H9 (cell line): ENCODE data around the gene MSI2. TPM values are rescaled to one million over a fixed set of nuclear protein-coding genes. Genes with fewer than 3 reads are reported as not detected.

Experiments used
- DNase-seq: peaks from one replicate; pipeline ENCODE4 v3.0.0-alpha.2; 2017
- H2AFZ ChIP-seq: one replicate; pipeline ENCODE4 v1.6.1; 2013; ENCODE audit warnings: mild to moderate bottlenecking, low read length, control low read depth, moderate library complexity
- H2AK5ac ChIP-seq: 2 replicates; pipeline ENCODE4 v1.6.1; 2013; ENCODE audit warnings: low read length, control low read depth, mixed read lengths; ENCODE audit not compliant: insufficient read length
- H2BK120ac ChIP-seq: one replicate; pipeline ENCODE4 v1.6.1; 2013; ENCODE audit warnings: low read depth, mild to moderate bottlenecking, low read length, control low read depth, inconsistent platforms; ENCODE audit not compliant: poor library complexity, severe bottlenecking
- H2BK12ac ChIP-seq: 2 replicates; pipeline ENCODE4 v1.6.1; 2013; ENCODE audit warnings: low read length, control low read depth, mixed read lengths, low read depth; ENCODE audit not compliant: insufficient read length
- H2BK15ac ChIP-seq: 2 replicates; pipeline ENCODE4 v1.6.1; 2013; ENCODE audit warnings: low read depth, low read length, control low read depth
- H2BK20ac ChIP-seq: one replicate; pipeline ENCODE4 v1.6.1; 2013; ENCODE audit warnings: low read depth, mild to moderate bottlenecking, low read length, control low read depth, inconsistent platforms; ENCODE audit not compliant: poor library complexity, severe bottlenecking
- H2BK5ac ChIP-seq: 2 replicates; pipeline ENCODE4 v1.6.1; 2013; ENCODE audit warnings: low read length, control low read depth, mixed read lengths; ENCODE audit not compliant: insufficient read length
- H3K14ac ChIP-seq: 2 replicates; pipeline ENCODE4 v1.6.1; 2013; ENCODE audit warnings: low read length, control low read depth; ENCODE audit not compliant: insufficient read depth
- H3K18ac ChIP-seq: 2 replicates; pipeline ENCODE4 v1.6.1; 2013; ENCODE audit warnings: low read depth, mild to moderate bottlenecking, mixed read lengths, low read length, control low read depth; ENCODE audit not compliant: insufficient read length
- H3K23ac ChIP-seq: 2 replicates; pipeline ENCODE4 v1.6.1; 2013; ENCODE audit warnings: low read length, control low read depth, mixed read lengths, low read depth; ENCODE audit not compliant: insufficient read length
- H3K23me2 ChIP-seq: 2 replicates; pipeline ENCODE4 v1.6.1; 2013; ENCODE audit warnings: low read depth, mild to moderate bottlenecking, mixed read lengths, low read length, control low read depth; ENCODE audit not compliant: insufficient read length, poor library complexity, severe bottlenecking
- H3K27ac ChIP-seq: 2 replicates; pipeline ENCODE4 v1.5.1; 2013; ENCODE audit warnings: low read length, control low read depth, mixed read lengths, low read depth; ENCODE audit not compliant: insufficient read length
- H3K27me3 ChIP-seq: 2 replicates; pipeline ENCODE4 v1.6.1; 2013; ENCODE audit warnings: low read length, control low read depth, inconsistent platforms; ENCODE audit not compliant: insufficient read depth
- H3K4ac ChIP-seq: 2 replicates; pipeline ENCODE4 v1.6.1; 2013; ENCODE audit warnings: low read depth, mild to moderate bottlenecking, control low read depth, inconsistent platforms, low read length, moderate library complexity
- H3K4me1 ChIP-seq: 2 replicates; pipeline ENCODE4 v1.6.1; 2013; ENCODE audit warnings: low read length, control low read depth, inconsistent platforms; ENCODE audit not compliant: insufficient read depth
- H3K4me2 ChIP-seq: 2 replicates; pipeline ENCODE4 v1.6.1; 2013; ENCODE audit warnings: low read length, control low read depth, mixed read lengths; ENCODE audit not compliant: insufficient read length, insufficient read depth
- H3K56ac ChIP-seq: 2 replicates; pipeline ENCODE4 v1.6.1; 2013; ENCODE audit warnings: low read depth, mild to moderate bottlenecking, mixed read lengths, low read length, control low read depth; ENCODE audit not compliant: insufficient read length
- H3K79me1 ChIP-seq: 2 replicates; pipeline ENCODE4 v1.6.1; 2013; ENCODE audit warnings: low read depth, mild to moderate bottlenecking, moderate library complexity, low read length, control low read depth, inconsistent platforms; ENCODE audit not compliant: insufficient read depth, poor library complexity, severe bottlenecking
- H3K79me2 ChIP-seq: 2 replicates; pipeline ENCODE4 v1.6.1; 2013; ENCODE audit warnings: low read length, control low read depth, inconsistent platforms; ENCODE audit not compliant: insufficient read depth
- H3K9ac ChIP-seq: 2 replicates; pipeline ENCODE4 v1.6.1; 2013; ENCODE audit warnings: low read length, control low read depth, mixed read lengths; ENCODE audit not compliant: insufficient read length; ENCODE audit errors: extremely low read depth
- H3K9me3 ChIP-seq: one replicate; pipeline ENCODE4 v1.6.1; 2013; ENCODE audit warnings: low read depth, low read length, inconsistent platforms; ENCODE audit not compliant: control insufficient read depth
- H3T11ph ChIP-seq: one replicate; pipeline ENCODE4 v1.6.1; 2013; ENCODE audit warnings: mild to moderate bottlenecking, low read length, control low read depth, inconsistent platforms
- H4K20me1 ChIP-seq: one replicate; pipeline ENCODE4 v1.6.1; 2013; ENCODE audit not compliant: control insufficient read depth, insufficient read length, insufficient read depth
- H4K5ac ChIP-seq: 2 replicates; pipeline ENCODE4 v1.6.1; 2013; ENCODE audit warnings: low read depth, mild to moderate bottlenecking, mixed read lengths, low read length, control low read depth; ENCODE audit not compliant: insufficient read length
- H4K8ac ChIP-seq: replicated peaks from 2 replicates; pipeline ENCODE4 v1.6.1; 2013; ENCODE audit warnings: low read length, control low read depth, mixed read lengths, low read depth; ENCODE audit not compliant: insufficient read length
- H4K91ac ChIP-seq: 2 replicates; pipeline ENCODE4 v1.6.1; 2013; ENCODE audit warnings: low read depth, mild to moderate bottlenecking, moderate library complexity, mixed read lengths, low read length, control low read depth; ENCODE audit not compliant: insufficient read length
- H3K27ac Mint-ChIP-seq, 3 experiments: 2 replicates in 2 of 3; 3 replicates in 1 of 3; pipeline ENCODE4 v1.8.0; 2020 to 2021; ENCODE audit warnings: mixed read lengths in 3 of 3, mild to moderate bottlenecking in 1 of 3, moderate library complexity in 1 of 3
- H3K27me3 Mint-ChIP-seq: 2 replicates; pipeline ENCODE4 v1.8.0; 2021; ENCODE audit warnings: low read depth, mild to moderate bottlenecking, moderate library complexity, mixed read lengths
- H3K36me3 Mint-ChIP-seq, 3 experiments: 2 replicates in 2 of 3; 3 replicates in 1 of 3; pipeline ENCODE4 v1.8.0; 2020 to 2021; ENCODE audit warnings: low read depth in 3 of 3, mixed read lengths in 3 of 3; ENCODE audit not compliant: insufficient read depth in 1 of 3
- H3K4me1 Mint-ChIP-seq, 2 experiments: 2 replicates each; pipeline ENCODE4 v1.8.0; 2020; ENCODE audit warnings: mixed read lengths in 2 of 2
- H3K4me3 Mint-ChIP-seq, 2 experiments: 2 replicates in 1 of 2; 3 replicates in 1 of 2; pipeline ENCODE4 v1.8.0; 2020 to 2021; ENCODE audit warnings: mild to moderate bottlenecking in 2 of 2, mixed read lengths in 2 of 2, moderate library complexity in 1 of 2
- H3K9me3 Mint-ChIP-seq, 2 experiments: 2 replicates in 1 of 2; 3 replicates in 1 of 2; pipeline ENCODE4 v1.8.0; 2020; ENCODE audit warnings: mild to moderate bottlenecking in 2 of 2, mixed read lengths in 2 of 2, moderate library complexity in 1 of 2
- CTCF ChIP-seq: fragments of 200-600 bp; sonication (generic); conservative IDR thresholded peaks from 3 replicates; pipeline ENCODE4 v1.8.0; 2021; ENCODE audit warnings: antibody characterized with exemption, mild to moderate bottlenecking
- WGBS: extraction: QIAGEN DNeasy Blood & Tissue Kit; methylation state at CpG from one replicate; pipeline ENCODE4 v1.1.7; 2013; ENCODE audit warnings: missing lambda C conversion rate, low lambda C conversion rate, mixed read lengths; ENCODE audit not compliant: insufficient read length; ENCODE audit errors: extremely low coverage; 5-methylcytosine and 5-hydroxymethylcytosine counted together
- total RNA-seq: library from RNA; stranded (reverse); gene quantifications from 2 replicates; pipeline ENCODE4 v1.2.1, GENCODE V29; 2021

The MSI2 gene
- total RNA-seq, 1 experiment from 2014 or later = 98.5 TPM

DNA sequence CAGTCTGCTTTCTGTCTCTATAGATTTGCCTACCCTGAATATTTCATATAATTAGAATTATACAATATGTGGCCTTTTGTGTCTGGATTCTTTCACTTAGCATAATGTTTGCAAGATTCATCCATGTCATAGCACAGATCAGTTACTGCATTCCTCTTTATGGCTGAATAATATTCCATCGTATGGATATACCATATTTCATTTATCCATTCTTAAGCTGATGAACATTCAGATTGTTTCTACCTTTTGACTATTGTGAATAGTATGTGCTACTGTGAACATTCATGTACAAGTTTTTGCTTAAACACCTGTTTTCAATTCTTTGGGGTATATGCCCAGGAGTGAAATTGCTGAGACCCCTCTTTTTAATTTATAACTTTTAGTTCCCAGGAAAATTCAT, 49.4 kb upstream of the MSI2 start:
- Histone ChIP-seq H3K56ac (no peak overlapping the region), H3K79me2 (no peaks in the 10 kb centered on the region), H2BK12ac (no peak overlapping the region), H2BK120ac (no peak overlapping the region), H4K91ac (no peak overlapping the region), H3K23ac (no peak overlapping the region), H3K79me1 (no peaks in the 10 kb centered on the region), H3K23me2 (no peaks in the 10 kb centered on the region), H3K4ac (no peak overlapping the region), H2AK5ac (no peak overlapping the region), H3K27ac (no peak overlapping the region), H3K4me1 (no peaks in the 10 kb centered on the region), H4K8ac (no peak overlapping the region), H3K18ac (no peak overlapping the region), H2BK5ac (no peak overlapping the region), H3K14ac (no peak overlapping the region), H3K9ac (no peak overlapping the region), H2BK15ac (no peak overlapping the region), H3K9me3 (no peaks in the 10 kb centered on the region), H2AFZ (no peak overlapping the region), H2BK20ac (no peak overlapping the region), H3K27me3 (no peaks in the 10 kb centered on the region), H3T11ph (no peak overlapping the region), H4K5ac (no peak overlapping the region), H3K4me2 (no peak overlapping the region), H4K20me1 (no peaks in the 10 kb centered on the region)
- Mint-ChIP-seq H3K27ac (no peak overlapping the region), H3K27me3 (peaks cover 3% of the 10 kb centered on the region), H3K4me3 (no peak overlapping the region), H3K36me3 (peaks cover 0 to 9% (median 0%) of the 10 kb centered on the region in 3 experiments; a peak in 2 of 7 replicates), H3K4me1 (peaks cover 3 to 9% of the 10 kb centered on the region in 2 experiments), H3K9me3 (peaks cover 15 to 17% of the 10 kb centered on the region in 2 experiments)
- no peak for DNase-seq
- no peak for TF ChIP-seq CTCF
- WGBS = no CpG with 5 or more reads among the region's 1 CpG
